Left ventricle myocardium inferior (tissue), 1 donor: Measurements from ENCODE around the gene INPP5J. TPM values are rescaled to one million over a fixed set of nuclear protein-coding genes. Genes with fewer than 3 reads are reported as not detected.

ENCODE experiments used
- DNase-seq: peaks from one replicate; pipeline ENCODE4 v3.0.0-alpha.2; 2020
- H3K27ac ChIP-seq: fragments of 200-600 bp; replicated peaks from 2 replicates; pipeline ENCODE4 v1.8.0; 2021
- H3K27me3 ChIP-seq: fragments of 200-600 bp; 2 replicates; pipeline ENCODE4 v1.8.0; 2021; ENCODE audit warnings: low read depth
- H3K36me3 ChIP-seq: fragments of 200-600 bp; 2 replicates; pipeline ENCODE4 v1.8.0; 2021
- H3K4me1 ChIP-seq: fragments of 200-600 bp; 2 replicates; pipeline ENCODE4 v1.8.0; 2021
- H3K4me3 ChIP-seq: fragments of 200-600 bp; 2 replicates; pipeline ENCODE4 v1.8.0; 2021; ENCODE audit warnings: mild to moderate bottlenecking, moderate library complexity
- H3K9me3 ChIP-seq: fragments of 200-600 bp; replicated peaks from 2 replicates; pipeline ENCODE4 v1.8.0; 2021
- intact Hi-C: fragments of 100-400 bp; cut with micrococcal nuclease; formaldehyde crosslinking; loops from one replicate; pipeline ENCODE4 v1.11.0; 2022
- total RNA-seq: library from RNA; stranded (reverse); fragmentation: NEBNext Ultra II Directional; extraction: Animal tissue kit (Norgen Biotek cat#: 25700); gene quantifications from one replicate; pipeline ENCODE4 v1.2.1, GENCODE V29; 2021
- TF ChIP-seq, protein P1 (sequence below): fragments of 200-600 bp; IDR thresholded peaks from 2 replicates; pipeline ENCODE4 v1.8.0; 2021; ENCODE audit warnings: antibody characterized with exemption, mild to moderate bottlenecking, borderline replicate concordance
- donor health status: DM: no; HTN: yes; CAD: no; lungs with severe emphysema.

Gene INPP5J
- total RNA-seq, 1 donor from 2014 or later: 20.7 TPM

DNA sequence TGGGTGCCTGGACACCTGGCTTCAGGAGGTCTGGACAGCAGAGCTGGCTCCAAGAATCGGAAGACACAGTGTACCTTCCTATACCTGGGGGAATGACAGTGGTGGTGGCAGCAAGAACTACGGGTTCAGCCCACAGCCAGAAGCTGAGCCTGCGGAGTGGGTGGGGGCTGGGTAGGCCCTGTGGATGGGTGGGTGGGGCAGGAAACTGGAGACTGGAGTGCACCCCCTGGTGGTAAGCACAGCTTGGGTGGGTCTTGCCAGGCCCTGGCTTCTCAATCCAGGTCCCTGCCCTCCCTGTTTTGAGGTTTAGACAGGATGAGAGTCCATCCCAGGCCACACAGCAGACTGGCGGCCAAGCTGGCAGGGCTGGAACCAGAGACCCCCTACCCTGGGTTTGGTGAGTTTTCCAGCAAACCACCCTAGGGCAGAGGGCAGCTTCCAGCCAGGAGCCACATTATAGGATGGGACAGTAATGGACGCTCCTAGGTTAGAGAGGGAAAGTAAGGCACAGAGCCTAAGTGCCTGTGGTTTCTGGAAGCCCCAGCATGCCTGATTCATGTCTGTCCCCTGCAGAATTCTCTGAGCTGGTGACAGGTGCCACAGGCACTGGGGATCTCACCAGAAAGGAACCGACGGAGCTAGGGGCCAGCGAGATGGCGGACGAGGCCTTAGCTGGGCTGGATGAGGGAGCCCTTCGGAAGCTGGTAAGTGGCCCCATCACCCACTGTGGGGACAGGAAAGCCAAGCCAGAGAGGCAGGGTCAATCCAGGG lies 40.0 kb upstream of the INPP5J start:
- peak; percentile 79 for DNase-seq
- TF ChIP-seq, protein P1, sequence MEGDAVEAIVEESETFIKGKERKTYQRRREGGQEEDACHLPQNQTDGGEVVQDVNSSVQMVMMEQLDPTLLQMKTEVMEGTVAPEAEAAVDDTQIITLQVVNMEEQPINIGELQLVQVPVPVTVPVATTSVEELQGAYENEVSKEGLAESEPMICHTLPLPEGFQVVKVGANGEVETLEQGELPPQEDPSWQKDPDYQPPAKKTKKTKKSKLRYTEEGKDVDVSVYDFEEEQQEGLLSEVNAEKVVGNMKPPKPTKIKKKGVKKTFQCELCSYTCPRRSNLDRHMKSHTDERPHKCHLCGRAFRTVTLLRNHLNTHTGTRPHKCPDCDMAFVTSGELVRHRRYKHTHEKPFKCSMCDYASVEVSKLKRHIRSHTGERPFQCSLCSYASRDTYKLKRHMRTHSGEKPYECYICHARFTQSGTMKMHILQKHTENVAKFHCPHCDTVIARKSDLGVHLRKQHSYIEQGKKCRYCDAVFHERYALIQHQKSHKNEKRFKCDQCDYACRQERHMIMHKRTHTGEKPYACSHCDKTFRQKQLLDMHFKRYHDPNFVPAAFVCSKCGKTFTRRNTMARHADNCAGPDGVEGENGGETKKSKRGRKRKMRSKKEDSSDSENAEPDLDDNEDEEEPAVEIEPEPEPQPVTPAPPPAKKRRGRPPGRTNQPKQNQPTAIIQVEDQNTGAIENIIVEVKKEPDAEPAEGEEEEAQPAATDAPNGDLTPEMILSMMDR: peak; percentile 78
- peak overlapping the region; percentile 95 for H3K27ac ChIP-seq
- H3K4me3 ChIP-seq: peak overlapping the region; percentile 89
- H3K27me3 ChIP-seq: no peaks in the 10 kb centered on the region
- peaks cover 73% of the 10 kb centered on the region for H3K4me1 ChIP-seq
- intact Hi-C loops: loop anchor here (5.0 kb wide), 2 partner anchors 35 to 110 kb away; no protein-coding TSS in a partner anchor
- H3K9me3 ChIP-seq: no peaks in the 10 kb centered on the region
- peaks cover 17% of the 10 kb centered on the region for H3K36me3 ChIP-seq

DNA sequence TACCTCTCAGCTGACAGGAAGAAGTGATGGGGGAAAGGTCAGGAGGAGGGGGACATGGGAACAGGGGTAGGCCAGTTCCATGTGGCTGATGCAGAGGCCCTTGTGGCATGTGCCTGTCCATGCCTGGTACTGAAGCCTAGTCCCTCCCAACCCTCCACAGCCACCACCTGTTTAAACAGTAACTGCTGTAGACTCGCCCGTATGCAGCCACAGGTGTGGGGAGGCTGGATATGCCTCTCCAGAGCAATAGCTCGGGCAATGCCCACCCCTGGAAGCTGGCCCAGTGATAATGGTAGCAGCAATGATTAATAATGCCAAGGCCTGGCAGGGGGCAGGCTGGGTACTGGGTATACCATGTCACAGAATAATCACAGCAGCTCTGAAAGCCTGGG lies 39.4 kb upstream of the INPP5J start:
- Histone ChIP-seq H3K4me1 (peaks cover 79% of the 10 kb centered on the region), H3K36me3 (peaks cover 23% of the 10 kb centered on the region), H3K27ac (peak overlapping the region; percentile 95), H3K4me3 (peak overlapping the region; percentile 89), H3K27me3 (no peaks in the 10 kb centered on the region), H3K9me3 (no peaks in the 10 kb centered on the region)
- no peak for DNase-seq
- TF ChIP-seq, protein P1: no peak
- intact Hi-C loops: loop anchor here (5.0 kb wide), 2 partner anchors 36 to 111 kb away; no protein-coding TSS in a partner anchor

DNA sequence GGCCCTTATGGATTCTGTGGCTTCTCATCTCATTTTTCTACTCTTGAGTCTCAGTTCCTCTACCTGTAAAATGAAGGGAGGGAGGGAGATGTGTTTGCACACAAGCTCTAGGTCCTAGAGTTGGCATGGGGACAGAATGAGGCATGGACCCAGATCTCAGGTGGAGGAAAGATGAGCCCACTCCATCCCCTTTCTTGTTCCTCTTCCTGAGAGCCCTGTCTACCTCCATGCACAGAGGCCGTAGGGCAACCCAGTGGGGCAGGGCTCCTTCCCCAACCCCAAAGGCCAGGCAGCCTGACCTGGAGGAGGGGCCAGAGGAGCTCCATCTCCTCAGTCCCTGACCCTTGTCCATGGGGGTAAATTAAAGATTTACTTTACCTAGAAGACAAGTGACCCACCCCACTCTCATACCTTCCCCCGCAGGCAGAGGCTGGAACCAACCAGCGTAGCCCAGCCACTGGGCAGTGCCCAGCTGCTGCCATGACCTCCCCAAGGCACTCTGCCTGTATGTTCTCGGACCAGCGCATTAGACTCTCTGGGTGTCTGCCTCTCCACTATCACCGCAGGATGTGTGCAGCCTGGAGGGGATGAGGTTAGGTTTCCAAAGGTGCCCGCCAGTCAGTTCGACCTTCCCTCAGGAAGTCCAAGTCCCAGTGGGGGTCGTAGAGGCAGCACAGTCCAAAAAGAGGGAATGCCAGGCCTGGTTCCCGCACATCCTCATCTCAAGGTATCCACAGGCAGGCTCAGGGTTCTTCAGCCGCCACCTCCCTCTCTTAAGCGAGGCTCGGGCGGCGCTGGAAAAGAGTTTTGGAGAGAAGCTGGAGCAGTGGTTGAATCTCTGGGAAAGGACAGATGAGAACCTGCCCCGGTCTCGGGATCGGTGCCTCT lies 38.6 kb upstream of the INPP5J start:
- Histone ChIP-seq H3K27ac (peak overlapping the region; percentile 95), H3K4me3 (peak overlapping the region; percentile 89), H3K9me3 (no peaks in the 10 kb centered on the region), H3K27me3 (no peaks in the 10 kb centered on the region), H3K4me1 (peaks cover 86% of the 10 kb centered on the region), H3K36me3 (peaks cover 31% of the 10 kb centered on the region)
- intact Hi-C loops: loop anchor here (5.0 kb wide), 2 partner anchors 37 to 112 kb away; no protein-coding TSS in a partner anchor
- TF ChIP-seq, protein P1: no peak
- DNase-seq: no peak

DNA sequence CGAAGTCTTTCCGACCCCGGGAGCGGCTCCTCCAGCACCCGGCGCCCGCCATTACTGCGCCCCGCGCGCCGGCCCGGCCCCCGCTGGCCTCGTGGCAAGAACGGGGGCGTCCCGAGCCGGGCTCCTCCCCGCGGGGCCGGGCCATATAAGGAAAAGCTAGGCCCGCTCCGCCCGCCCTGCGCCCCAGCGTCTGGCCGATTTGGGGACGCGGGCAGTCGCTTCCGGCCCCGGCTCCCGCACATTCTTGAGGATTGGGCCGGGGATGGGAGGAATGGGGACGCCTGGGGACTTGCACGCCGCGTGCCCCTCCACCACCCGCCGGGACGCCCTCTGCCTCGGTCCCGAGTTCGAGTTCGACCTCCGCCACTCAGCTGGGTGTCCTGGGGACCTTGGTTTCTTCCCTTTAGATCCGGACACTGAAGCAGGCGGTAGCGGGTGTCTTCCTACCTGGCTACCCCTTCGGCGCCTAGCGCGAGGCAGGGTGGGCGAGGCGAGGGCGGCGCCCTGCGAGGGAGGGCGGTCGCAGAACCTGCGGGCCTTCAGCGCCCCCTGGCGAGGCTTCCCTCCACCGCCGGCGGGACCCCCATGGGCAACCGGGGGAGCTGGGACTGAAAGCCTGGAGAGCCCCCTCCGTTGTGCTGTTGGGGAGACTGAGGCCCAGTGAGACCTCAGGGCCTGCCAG lies 37.8 kb upstream of the INPP5J start:
- TF ChIP-seq, protein P1: peak; percentile 91
- intact Hi-C loops: loop anchor here (5.0 kb wide), 3 partner anchors 38 to 138 kb away; no protein-coding TSS in a partner anchor
- H3K36me3 ChIP-seq: peaks cover 39% of the 10 kb centered on the region
- no peaks in the 10 kb centered on the region for H3K9me3 ChIP-seq
- H3K4me3 ChIP-seq: peak overlapping the region; percentile 89
- peaks cover 94% of the 10 kb centered on the region for H3K4me1 ChIP-seq
- peak; percentile 90 for DNase-seq
- peak overlapping the region; percentile 95 for H3K27ac ChIP-seq
- no peaks in the 10 kb centered on the region for H3K27me3 ChIP-seq

DNA sequence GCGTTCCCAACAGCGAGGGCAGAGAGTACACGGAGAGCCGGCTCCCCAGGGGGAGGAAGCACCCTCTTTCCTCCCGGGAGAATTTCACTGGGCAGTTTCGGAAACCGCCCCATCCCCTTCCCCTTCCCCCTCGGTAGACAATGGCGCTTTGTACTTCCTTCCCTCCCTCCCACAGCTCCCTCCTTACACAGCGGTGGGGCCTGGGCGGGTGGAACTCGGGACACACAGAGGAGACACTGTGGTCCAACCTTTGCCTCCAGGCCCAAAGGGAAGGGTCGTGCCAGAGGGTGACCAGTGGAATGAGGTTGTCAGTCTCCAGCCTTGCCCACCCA lies 37.3 kb upstream of the INPP5J start:
- H3K27ac ChIP-seq: peak overlapping the region; percentile 95
- H3K36me3 ChIP-seq: peaks cover 44% of the 10 kb centered on the region
- TF ChIP-seq, protein P1: no peak
- no peaks in the 10 kb centered on the region for H3K9me3 ChIP-seq
- DNase-seq: peak; percentile 50
- peaks cover 91% of the 10 kb centered on the region for H3K4me1 ChIP-seq
- peak overlapping the region; percentile 89 for H3K4me3 ChIP-seq
- intact Hi-C loops: loop anchor here (5.0 kb wide), 1 partner anchor 138 kb away; no protein-coding TSS in a partner anchor
- no peaks in the 10 kb centered on the region for H3K27me3 ChIP-seq
